K562 (cell line): Measurements from ENCODE around the gene PDE5A. TPM values are rescaled to one million over a fixed set of nuclear protein-coding genes. Genes with fewer than 3 reads are reported as not detected.
A peak's percentile ranks its signal among the peaks of the same experiment; 100 is the strongest.

Source experiments
- ATAC-seq: fragments of 200-7000 bp; cut with Tn5 transposase; 3 replicates; pipeline ENCODE4 v1.9.1; 2020; ENCODE audit warnings: moderate library complexity
- BruUV-seq: library from RNA; stranded (reverse); fragments of 400-500 nt; replicated peaks from 2 replicates; lab custom pipeline; 2021; lab: Mats Ljungman, UMichigan
- CTCF ChIA-PET: fragments of 300-600 bp; formaldehyde crosslinking; extraction: SDS; loops from one replicate; lab custom pipeline; 2021; ENCODE audit warnings: low intra/inter-chr PET ratio; lab: Yijun Ruan, JAX
- POLR2A ChIA-PET: fragments of 300-600, 350-650 bp; sonication (Branson Sonifier 250); formaldehyde crosslinking; extraction: SDS; loops from one replicate; lab custom pipeline; 2021; ENCODE audit warnings: antibody characterized with exemption, inconsistent platforms; lab: Yijun Ruan, JAX
- DNase-seq, 4 experiments: peaks; one replicate each; pipeline versions ENCODE4 v3.0.0 to v3.0.0-alpha.2; 2011 to 2018; ENCODE audit warnings: low spot score in 3 of 4, mixed read lengths in 3 of 4; ENCODE audit errors: extremely low read depth in 1 of 4
- FAIRE-seq: peaks from 2 replicates; lab custom pipeline; 2011; peaks lifted over from hg19 to GRCh38; lab: Jason Lieb, UNC
- H2AFZ ChIP-seq: 2 replicates; pipeline ENCODE4 v1.6.0; 2011; ENCODE audit warnings: low read depth, low read length, control low read depth, inconsistent platforms
- H3K27ac ChIP-seq: fragments of 200-600 bp; 3 replicates; pipeline ENCODE4 v1.8.0; 2011; ENCODE audit warnings: low read depth, mild to moderate bottlenecking, control low read depth, inconsistent platforms, low read length, moderate library complexity, mixed read lengths; ENCODE audit errors: extremely low read depth
- H3K27me3 ChIP-seq, 2 experiments: fragments of 300-600 bp in 1 of 2; 2 replicates in 1 of 2; 3 replicates in 1 of 2; pipeline versions ENCODE4 v1.6.0 to v1.8.0; 2011; ENCODE audit warnings: inconsistent platforms in 2 of 2, low read length in 2 of 2, mild to moderate bottlenecking in 1 of 2, mixed read lengths in 1 of 2, moderate library complexity in 1 of 2; ENCODE audit not compliant: control insufficient read depth in 2 of 2, insufficient read depth in 2 of 2
- H3K36me3 ChIP-seq: fragments of 300-600 bp; 3 replicates; pipeline ENCODE4 v1.8.0; 2011; ENCODE audit warnings: mild to moderate bottlenecking, low read length, inconsistent platforms; ENCODE audit not compliant: control insufficient read depth, insufficient read depth
- H3K4me1 ChIP-seq, 2 experiments: fragments of 200-600 bp in 1 of 2; replicated peaks in 1 of 2; 2 replicates in 1 of 2; 3 replicates in 1 of 2; pipeline versions ENCODE4 v1.5.1 to v1.8.0; 2011; ENCODE audit warnings: inconsistent platforms in 2 of 2, low read length in 2 of 2, mild to moderate bottlenecking in 1 of 2, mixed read lengths in 1 of 2, moderate library complexity in 1 of 2; ENCODE audit not compliant: control insufficient read depth in 2 of 2, insufficient read depth in 2 of 2
- H3K4me2 ChIP-seq: 2 replicates; pipeline ENCODE4 v1.6.1; 2011; ENCODE audit warnings: low read length, control low read depth, inconsistent platforms, mixed read lengths; ENCODE audit not compliant: insufficient read depth
- H3K4me3 ChIP-seq: fragments of 200-600 bp; sonication (generic), shearing (Covaris generic); 2 replicates; pipeline ENCODE4 v1.5.1; 2016; ENCODE audit warnings: control low read depth, inconsistent platforms
- H3K79me2 ChIP-seq: fragments of 200-600 bp; 3 replicates; pipeline ENCODE4 v1.8.0; 2011; ENCODE audit warnings: low read length, inconsistent platforms; ENCODE audit not compliant: control insufficient read depth, insufficient read depth
- H3K9ac ChIP-seq, 2 experiments: 2 replicates each; pipeline versions ENCODE4 v1.6.0 to v1.6.1; 2011; ENCODE audit warnings: low read depth in 2 of 2, low read length in 2 of 2, control low read depth in 1 of 2, inconsistent platforms in 1 of 2, mild to moderate bottlenecking in 1 of 2, mixed read lengths in 1 of 2; ENCODE audit not compliant: insufficient read depth in 1 of 2
- H3K9me1 ChIP-seq: one replicate; pipeline ENCODE4 v1.6.0; 2011; ENCODE audit warnings: inconsistent platforms, mild to moderate bottlenecking, low read length, moderate library complexity; ENCODE audit not compliant: control insufficient read depth, insufficient read depth
- H3K9me3 ChIP-seq: replicated peaks from 2 replicates; pipeline ENCODE4 v1.5.1; 2011; ENCODE audit warnings: low read depth, low read length, inconsistent platforms; ENCODE audit not compliant: control insufficient read depth, insufficient read depth
- H4K20me1 ChIP-seq: replicated peaks from 2 replicates; pipeline ENCODE4 v1.6.1; 2011; ENCODE audit warnings: low read length, inconsistent platforms, mixed read lengths; ENCODE audit not compliant: control insufficient read depth, insufficient read depth
- DDX20 ChIP-seq: fragments of 450-650 bp; IDR thresholded peaks from 2 replicates; pipeline ENCODE4 v1.6.1; 2016; ENCODE audit warnings: missing genetic modification characterization, low read depth, mild to moderate bottlenecking, missing compliant biosample characterization, moderate library complexity
- MITF ChIP-seq: IDR thresholded peaks from 2 replicates; pipeline ENCODE4 v1.6.1; 2014; ENCODE audit warnings: antibody characterized with exemption
- NRF1 ChIP-seq, 2 experiments: fragments of 450-650 bp; IDR thresholded peaks in 1 of 2; conservative IDR thresholded peaks in 1 of 2; 2 replicates each; pipeline ENCODE4 v1.6.1; 2014; ENCODE audit warnings: mild to moderate bottlenecking in 2 of 2
- PRPF4 ChIP-seq: fragments of 200-400 bp; formaldehyde crosslinking; IDR thresholded peaks from one replicate; pipeline ENCODE4 v1.6.1; 2017; ENCODE audit warnings: low read length, low read depth, mild to moderate bottlenecking; ENCODE audit not compliant: insufficient read depth, poor library complexity, severe bottlenecking
- ZNF512 ChIP-seq: IDR thresholded peaks from 2 replicates; pipeline ENCODE4 v1.6.1; 2016; ENCODE audit warnings: missing genetic modification characterization, missing compliant biosample characterization
- ZNF764 ChIP-seq: fragments of 250-450 bp; sonication (Bioruptor Pico); IDR thresholded peaks from 2 replicates; pipeline ENCODE4 v1.4.0; 2020; ENCODE audit warnings: low read depth, mild to moderate bottlenecking, moderate library complexity
- WGBS: fragments of 100-300 bp; shearing (Covaris generic); methylation state at CpG from one replicate; pipeline ENCODE4 v1.1.6; 2016; ENCODE audit warnings: low coverage, mixed read lengths; ENCODE audit not compliant: insufficient coverage; ENCODE audit errors: missing lambda C conversion rate; 5-methylcytosine and 5-hydroxymethylcytosine counted together
- in situ Hi-C: fragments of 300-500 bp; cut with MboI; formaldehyde crosslinking; loops from 4 replicates; pipeline ENCODE4 v1.15.0; 2018; ENCODE audit warnings: inconsistent platforms, mixed read lengths
- intact Hi-C: fragments of 100-400 bp; cut with micrococcal nuclease; formaldehyde crosslinking; loops from 2 replicates; pipeline ENCODE4 v1.14.2; 2022
- polyA plus RNA-seq, 8 experiments: library from polyadenylated mRNA; depleted of rRNA in 4 of 8; stranded (reverse) in 5 of 8; unstranded in 3 of 8; fragments of >200 nt; fragmentation: Nextera tagmentation in 2 of 8; fragmentation: Illumina TruSeq in 1 of 8; extraction: Ambion mirVana in 2 of 8; extraction: Trizol in 1 of 8; gene quantifications; 2 replicates each; pipeline versions ENCODE4 v1.2.1 to v1.2.3, GENCODE V29; 2011 to 2014; ENCODE audit warnings: inconsistent platforms in 1 of 8, missing spikeins in 1 of 8
- total RNA-seq, 7 experiments: library from RNA; depleted of rRNA in 6 of 7; stranded (reverse); fragments of >200 nt in 6 of 7; fragmentation: Illumina TruSeq in 2 of 7; extraction: Trizol in 2 of 7; gene quantifications; 2 replicates each; pipeline versions ENCODE4 v1.2.1 to v1.2.3, GENCODE V29; 2011 to 2021; ENCODE audit warnings: low replicate concordance in 1 of 7
- TF ChIP-seq, protein P1 (sequence below): sonication (generic); formaldehyde crosslinking; IDR thresholded peaks from 2 replicates; pipeline ENCODE4 v1.8.0; 2022; ENCODE audit warnings: missing genetic modification reagents, mild to moderate bottlenecking, borderline replicate concordance

PDE5A gene
- total and polyA plus RNA-seq, 9 of the 15 experiments (the other 6 are each of a cell fraction or from before 2014, with no cell fraction given) = 0.07 to 1.9 (median 0.29) TPM

- Histone ChIP-seq H3K36me3 (no peaks in the 10 kb centered on the region), H4K20me1 (no peaks in the 10 kb centered on the region), H3K4me3 (no peak overlapping the region), H3K79me2 (no peaks in the 10 kb centered on the region), H3K9me3 (no peaks in the 10 kb centered on the region), H3K9me1 (no peaks in the 10 kb centered on the region), H3K4me1 (no peaks in the 10 kb centered on the region), H3K27ac (no peak overlapping the region), H3K9ac (no peak overlapping the region), H3K27me3 (no peaks in the 10 kb centered on the region), H2AFZ (no peak overlapping the region), H3K4me2 (no peak overlapping the region)
- intact Hi-C loops = no loop called here
- BruUV-seq = no TSS peak
- ChIA-PET CTCF (no interaction called here), POLR2A (no interaction called here)
- no peak for DNase-seq
- FAIRE-seq = no peak
- 2% methylated on average over 6 of the region's 6 CpGs for whole genome bisulfite sequencing
- no peak for ATAC-seq
- in situ Hi-C loops = no loop called here
- TF ChIP-seq DDX20 (tag) = no peak
- TF ChIP-seq ZNF764 = no peak
- no peak for TF ChIP-seq PRPF4
- no peak for TF ChIP-seq NRF1 (conservative IDR thresholded peaks at IDR 0.05 in 1 of 2, IDR thresholded peaks at IDR 0.05 in 1 of 2)
- peak; percentile 62 for TF ChIP-seq ZNF512
- TF ChIP-seq, protein P1, sequence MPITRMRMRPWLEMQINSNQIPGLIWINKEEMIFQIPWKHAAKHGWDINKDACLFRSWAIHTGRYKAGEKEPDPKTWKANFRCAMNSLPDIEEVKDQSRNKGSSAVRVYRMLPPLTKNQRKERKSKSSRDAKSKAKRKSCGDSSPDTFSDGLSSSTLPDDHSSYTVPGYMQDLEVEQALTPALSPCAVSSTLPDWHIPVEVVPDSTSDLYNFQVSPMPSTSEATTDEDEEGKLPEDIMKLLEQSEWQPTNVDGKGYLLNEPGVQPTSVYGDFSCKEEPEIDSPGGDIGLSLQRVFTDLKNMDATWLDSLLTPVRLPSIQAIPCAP = no peak
- no peak for TF ChIP-seq MITF
Measured at GRCh38 chr4:119643306-119644042, 14.9 kb upstream of the PDE5A start.
